Activated CD4-positive, alpha-beta T cell treated with anti-CD3 and anti-CD28 coated beads for 1 hour (primary cell): Measurements from ENCODE around the gene ZBTB48.
"Not testable (repeated sequence)": the region's sequence is repeated elsewhere in the genome, so short reads cannot be mapped to it uniquely, and the experiment has no call there.

Experiments
- DNase-seq: peaks from one replicate; pipeline ENCODE4 v3.0.0-alpha.2; 2020

Gene ZBTB48

DNA sequence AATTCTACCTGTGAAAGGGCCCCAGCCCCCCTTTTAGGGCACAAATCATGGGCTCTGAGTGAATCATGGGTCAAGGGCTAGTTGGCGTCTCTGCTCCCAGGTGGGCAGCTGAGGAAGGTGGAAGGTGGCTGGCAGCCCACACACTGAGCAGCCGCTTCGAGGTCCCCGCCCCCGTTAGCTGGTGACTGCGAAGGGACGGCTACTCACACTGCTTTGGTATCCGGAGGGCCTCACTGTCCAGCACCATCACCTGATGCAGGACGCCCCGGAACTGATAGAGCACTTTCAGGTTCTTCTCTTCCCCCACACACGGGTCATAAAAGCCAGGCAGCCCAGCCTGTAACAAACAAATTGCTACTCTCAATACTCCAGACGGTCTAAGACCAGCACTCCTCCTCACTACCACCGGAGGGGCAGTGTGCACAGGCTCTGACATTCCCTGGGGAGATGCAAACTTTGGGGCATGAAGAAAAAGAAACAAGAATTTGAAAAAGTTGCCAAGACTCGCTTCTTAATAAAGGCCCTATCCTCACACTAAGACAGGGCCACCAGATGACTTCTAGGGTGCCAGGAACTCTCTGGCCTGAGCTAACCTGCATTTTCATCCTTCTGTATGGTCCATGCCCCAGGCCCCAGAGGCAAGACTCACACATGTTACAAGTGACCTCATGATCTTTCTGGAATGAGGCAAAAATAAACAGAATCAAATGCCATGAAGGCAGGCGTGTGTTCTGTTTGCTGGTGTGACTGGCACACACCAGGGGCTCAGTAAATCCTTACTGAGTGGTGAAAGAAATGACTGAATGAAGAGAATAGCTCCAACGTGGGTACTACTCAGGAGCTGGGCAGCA is 56.3 kb downstream of the ZBTB48 start:
- DNase-seq: no peak

DNA sequence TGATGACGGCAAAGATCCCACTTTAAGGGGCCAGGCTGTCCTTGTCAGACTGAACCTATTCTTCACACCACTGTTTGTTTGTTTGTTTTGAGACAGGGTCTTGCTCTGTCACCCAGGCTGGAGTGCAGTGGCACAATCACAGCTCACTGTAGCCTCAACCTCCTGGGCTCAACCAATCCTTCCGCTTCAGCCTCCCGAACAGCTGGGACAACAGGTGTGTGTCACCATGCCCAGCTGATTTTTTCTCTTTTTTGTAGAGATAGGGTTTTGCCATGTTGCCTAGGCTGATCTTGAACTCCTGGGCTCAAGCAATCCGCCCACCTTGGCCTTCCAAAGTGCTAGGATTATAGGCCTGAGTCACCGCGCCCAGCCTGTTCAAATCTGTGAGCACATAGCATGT is 57.0 kb downstream of the ZBTB48 start:
- DNase-seq: not testable (repeated sequence)

DNA sequence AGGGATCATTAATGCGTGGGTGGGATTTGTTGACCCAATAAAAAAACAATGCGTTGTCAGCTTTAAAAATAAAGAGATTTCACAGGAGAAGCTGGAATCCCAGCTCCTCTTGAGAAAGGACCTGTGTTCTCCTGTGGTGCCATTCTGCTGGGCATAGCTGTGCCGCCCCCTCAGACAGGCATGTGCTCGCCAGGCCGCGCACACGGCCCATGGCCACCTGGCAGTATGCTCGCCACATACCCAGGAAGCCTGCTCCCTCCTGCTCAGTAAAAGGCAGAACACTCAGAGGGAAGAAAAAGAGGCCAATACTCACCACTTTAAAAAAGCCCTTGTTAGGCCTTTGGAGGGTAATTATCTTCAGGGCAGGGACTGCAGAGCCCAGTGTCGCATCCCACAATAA is 58.0 kb downstream of the ZBTB48 start:
- no peak for DNase-seq

DNA sequence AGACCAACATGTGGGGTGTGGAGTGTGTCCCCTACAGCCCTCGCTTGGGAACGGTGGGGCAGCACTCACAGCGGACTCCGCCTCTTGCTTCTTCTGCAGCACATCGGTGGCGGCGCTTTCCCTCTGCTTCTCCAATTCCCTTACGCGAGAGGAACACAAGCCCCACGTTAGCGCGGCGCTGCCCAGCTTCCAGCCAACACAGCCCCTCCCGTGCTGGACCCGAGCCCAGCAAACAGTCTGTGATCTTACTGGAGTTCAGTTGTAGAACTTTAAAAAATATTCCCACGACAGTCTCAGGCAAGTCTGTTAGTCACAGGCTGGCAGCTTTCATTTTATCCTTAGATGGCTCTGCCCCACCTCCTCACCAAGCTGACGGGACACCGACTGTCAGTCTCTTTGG is 58.4 kb downstream of the ZBTB48 start:
- no peak for DNase-seq
